OCI-LY3 (cell line): ENCODE measurements around the gene AUTS2.

Source experiments
- CTCF ChIP-seq: fragments of 200-600, 300-600 bp; sonication (generic); IDR thresholded peaks from 2 replicates; pipeline ENCODE4 v1.5.1; 2014; ENCODE audit warnings: antibody characterized with exemption, low read length, low read depth
- EZH2phosphoT487 ChIP-seq: fragments of 200-600 bp; shearing (Covaris generic); IDR thresholded peaks from 2 replicates; pipeline ENCODE4 v1.6.1; 2018; ENCODE audit warnings: antibody characterized with exemption, mixed run types, low read depth

DNA sequence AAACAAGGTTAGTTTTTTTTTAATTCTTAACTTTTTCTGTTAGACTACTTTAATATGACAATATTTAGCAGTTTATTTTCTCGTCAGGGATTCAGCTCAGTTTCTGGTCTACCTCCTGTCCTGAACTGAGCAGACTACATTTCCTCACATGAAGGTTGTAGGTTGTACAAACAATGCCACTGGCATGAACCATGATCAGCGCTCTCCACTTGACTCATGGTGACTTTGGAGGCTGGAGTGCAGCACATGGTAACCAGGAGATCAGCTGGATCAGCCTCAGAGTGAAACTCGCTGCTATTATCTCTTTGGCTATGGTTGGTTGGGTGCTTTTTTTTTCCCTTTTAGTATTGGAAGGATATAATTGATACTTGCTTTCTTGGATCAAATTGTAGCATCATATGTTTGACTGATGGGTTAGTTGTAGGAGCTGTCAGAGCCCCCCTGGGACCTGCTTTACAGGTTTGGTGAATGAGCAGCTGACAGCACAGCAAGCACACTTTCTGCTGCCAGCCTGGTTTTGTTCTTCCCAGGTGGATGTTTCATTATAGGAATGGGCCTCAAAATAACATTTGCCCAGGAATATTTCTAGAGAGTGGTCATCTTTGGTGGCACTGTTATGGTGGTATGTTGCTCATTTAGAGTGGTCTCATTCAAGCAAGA is 556.4 kb downstream of the AUTS2 start:
- no peak for TF ChIP-seq CTCF
- no peak for TF ChIP-seq EZH2phosphoT487
